Osteoblast (primary cell): ENCODE data around the gene DDX41. TPM values are rescaled to one million over a fixed set of nuclear protein-coding genes. Genes with fewer than 3 reads are reported as not detected.

Experiments
- DNase-seq: peaks from one replicate; pipeline ENCODE4 v3.0.0; 2011; ENCODE audit warnings: low spot score, mixed read lengths; ENCODE audit not compliant: insufficient read length; ENCODE audit errors: missing footprints
- H2AFZ ChIP-seq: 2 replicates; pipeline ENCODE4 v1.6.0; 2011; ENCODE audit warnings: mild to moderate bottlenecking, low read length
- H3K27ac ChIP-seq: 2 replicates; pipeline ENCODE4 v1.5.1; 2011; ENCODE audit warnings: mild to moderate bottlenecking, low read depth, low read length, moderate library complexity
- H3K27me3 ChIP-seq: 2 replicates; pipeline ENCODE4 v1.6.0; 2012; ENCODE audit warnings: mild to moderate bottlenecking, control low read depth, inconsistent platforms, low read length, moderate library complexity; ENCODE audit not compliant: insufficient read depth
- H3K36me3 ChIP-seq: 2 replicates; pipeline ENCODE4 v1.5.1; 2011; ENCODE audit warnings: mild to moderate bottlenecking, low read length, control low read depth, moderate library complexity; ENCODE audit not compliant: insufficient read depth
- H3K4me1 ChIP-seq: 2 replicates; pipeline ENCODE4 v1.5.1; 2011; ENCODE audit warnings: mild to moderate bottlenecking, low read length, control low read depth, moderate library complexity; ENCODE audit not compliant: insufficient read depth
- H3K4me2 ChIP-seq: 2 replicates; pipeline ENCODE4 v1.6.0; 2011; ENCODE audit warnings: mild to moderate bottlenecking, low read length; ENCODE audit not compliant: insufficient read depth
- H3K4me3 ChIP-seq: fragments of 200-600 bp; sonication (generic); 3 replicates; pipeline ENCODE4 v1.5.1; 2012; ENCODE audit warnings: mild to moderate bottlenecking, low read length, inconsistent platforms; ENCODE audit not compliant: insufficient read depth
- H3K79me2 ChIP-seq: 2 replicates; pipeline ENCODE4 v1.6.0; 2012; ENCODE audit warnings: mild to moderate bottlenecking, low read length, control low read depth, inconsistent platforms; ENCODE audit not compliant: insufficient read depth
- H3K9me3 ChIP-seq: 2 replicates; pipeline ENCODE4 v1.5.1; 2011; ENCODE audit warnings: low read depth, low read length, control low read depth
- H4K20me1 ChIP-seq: 2 replicates; pipeline ENCODE4 v1.6.0; 2012; ENCODE audit warnings: mild to moderate bottlenecking, low read length, control low read depth; ENCODE audit not compliant: insufficient read depth
- CTCF ChIP-seq: IDR thresholded peaks from 2 replicates; pipeline ENCODE4 v1.5.1; 2011; ENCODE audit warnings: mild to moderate bottlenecking, low read depth, low read length, moderate library complexity; ENCODE audit errors: extremely low read depth
- total RNA-seq: library from RNA; depleted of rRNA; stranded (reverse); fragments of >200 nt; gene quantifications from 2 replicates; pipeline ENCODE4 v1.2.3, GENCODE V29; 2012

DDX41 gene
- total RNA-seq, 1 donor = 68.4 TPM

- TF ChIP-seq CTCF = no peak
- Histone ChIP-seq H2AFZ (no peak overlapping the region), H3K9me3 (no peaks in the 10 kb centered on the region), H3K4me1 (peaks cover 38% of the 10 kb centered on the region), H3K27me3 (no peaks in the 10 kb centered on the region), H3K36me3 (peaks cover 39% of the 10 kb centered on the region), H3K27ac (no peak overlapping the region), H3K79me2 (peaks cover 51% of the 10 kb centered on the region), H3K4me2 (no peak overlapping the region), H3K4me3 (no peak overlapping the region), H4K20me1 (peaks cover 58% of the 10 kb centered on the region)
- DNase-seq = no peak
Measured at GRCh38 chr5:177468329-177468684, 48.5 kb downstream of the DDX41 start.

GRCh38 chr5:177467436-177467835 lies 49.3 kb downstream of the DDX41 start:
- Histone ChIP-seq H2AFZ (no peak overlapping the region), H4K20me1 (peaks cover 56% of the 10 kb centered on the region), H3K36me3 (peaks cover 47% of the 10 kb centered on the region), H3K79me2 (peaks cover 48% of the 10 kb centered on the region), H3K9me3 (no peaks in the 10 kb centered on the region), H3K27me3 (no peaks in the 10 kb centered on the region), H3K4me2 (no peak overlapping the region), H3K4me1 (peaks cover 37% of the 10 kb centered on the region), H3K4me3 (no peak overlapping the region), H3K27ac (no peak overlapping the region)
- no peak for TF ChIP-seq CTCF
- DNase-seq = no peak

GRCh38 chr5:177466861-177467260 lies 49.9 kb downstream of the DDX41 start:
- Histone ChIP-seq H3K79me2 (peaks cover 42% of the 10 kb centered on the region), H3K4me3 (no peak overlapping the region), H3K4me1 (peaks cover 31% of the 10 kb centered on the region), H3K27me3 (no peaks in the 10 kb centered on the region), H4K20me1 (peaks cover 51% of the 10 kb centered on the region), H2AFZ (no peak overlapping the region), H3K9me3 (no peaks in the 10 kb centered on the region), H3K36me3 (peaks cover 52% of the 10 kb centered on the region), H3K27ac (no peak overlapping the region), H3K4me2 (no peak overlapping the region)
- no peak for DNase-seq
- no peak for TF ChIP-seq CTCF

GRCh38 chr5:177465044-177465443 lies 51.7 kb downstream of the DDX41 start:
- H3K79me2 ChIP-seq = peaks cover 24% of the 10 kb centered on the region
- no peak overlapping the region for H3K4me2 ChIP-seq
- no peaks in the 10 kb centered on the region for H3K27me3 ChIP-seq
- no peaks in the 10 kb centered on the region for H3K9me3 ChIP-seq
- H3K4me3 ChIP-seq = no peak overlapping the region
- H3K27ac ChIP-seq = no peak overlapping the region
- peaks cover 61% of the 10 kb centered on the region for H3K36me3 ChIP-seq
- H4K20me1 ChIP-seq = peaks cover 44% of the 10 kb centered on the region
- DNase-seq = no peak
- H3K4me1 ChIP-seq = peaks cover 13% of the 10 kb centered on the region
- H2AFZ ChIP-seq = no peak overlapping the region
- TF ChIP-seq CTCF = no peak
